Kasumi-1 (cell line): ENCODE results near the gene ADAM10.

Experiments used
- DNase-seq, 2 experiments: peaks; one replicate each; lab custom pipeline; 2025; lab: John Stamatoyannopoulos, UW

ADAM10 gene

GRCh38 chr15:58755350-58755749 lies 5.8 kb upstream of the ADAM10 start:
- DNase-seq = no peak

GRCh38 chr15:58752716-58753115 lies 3.2 kb upstream of the ADAM10 start:
- no peak for DNase-seq

- DNase-seq = peak in 1 of 2 experiments; percentile 32
Measured at GRCh38 chr15:58748852-58749531, 515 bp downstream of the ADAM10 start.

GRCh38 chr15:58748040-58748851 lies 1.3 kb downstream of the ADAM10 start:
- peak in 1 of 2 experiments; percentile 17 for DNase-seq

GRCh38 chr15:58746174-58746573 lies 3.3 kb downstream of the ADAM10 start:
- DNase-seq = no peak

GRCh38 chr15:58742819-58743502 lies 6.5 kb downstream of the ADAM10 start:
- no peak for DNase-seq

- DNase-seq = no peak
Measured at GRCh38 chr15:58742022-58742813, 7.3 kb downstream of the ADAM10 start.

GRCh38 chr15:58741032-58741431 lies 8.5 kb downstream of the ADAM10 start:
- no peak for DNase-seq

GRCh38 chr15:58740436-58740835 lies 9.1 kb downstream of the ADAM10 start:
- DNase-seq = no peak

- DNase-seq = peak; percentile 44 to 50
Measured at GRCh38 chr15:58738046-58738707, 11.3 kb downstream of the ADAM10 start.

- DNase-seq = no peak
Measured at GRCh38 chr15:58737298-58737697, 12.2 kb downstream of the ADAM10 start.

GRCh38 chr15:58736018-58736643 lies 13.4 kb downstream of the ADAM10 start:
- no peak for DNase-seq

- DNase-seq = no peak
Measured at GRCh38 chr15:58734859-58735258, 14.6 kb downstream of the ADAM10 start.

- no peak for DNase-seq
Measured at GRCh38 chr15:58732625-58733363, 16.7 kb downstream of the ADAM10 start.

GRCh38 chr15:58731756-58732535 lies 17.6 kb downstream of the ADAM10 start:
- DNase-seq = no peak

GRCh38 chr15:58726867-58727266 lies 22.6 kb downstream of the ADAM10 start:
- no peak for DNase-seq

GRCh38 chr15:58724466-58724865 lies 25.0 kb downstream of the ADAM10 start:
- peak; percentile 68 to 75 for DNase-seq

GRCh38 chr15:58717357-58717756 lies 32.1 kb downstream of the ADAM10 start:
- no peak for DNase-seq

GRCh38 chr15:58716027-58716426 lies 33.5 kb downstream of the ADAM10 start:
- DNase-seq = no peak
